ENCODE results near the gene ST8SIA4. TPM values are rescaled to one million over a fixed set of nuclear protein-coding genes. Genes with fewer than 3 reads are reported as not detected.

ST8SIA4 gene
- total and polyA plus RNA-seq, 3 experiments from 2014 or later: 17.5 to 56.9 (median 53.5) TPM

- no peak for DNase-seq
- ChIA-PET CTCF (no interaction called here), POLR2A (interaction anchor here (1.8 kb wide), 1 partner anchor 123 kb away, joined by 4 read pairs; no protein-coding TSS in a partner anchor)
- H3K27me3 ChIP-seq (ENCODE audit: insufficient read depth, low read length, poor library complexity, severe bottlenecking): no peaks in the 10 kb centered on the region
- no peaks in the 10 kb centered on the region for H3K9me3 ChIP-seq (ENCODE audit: low read length)
- no peak overlapping the region for H3K4me3 Mint-ChIP-seq
- H3K4me1 ChIP-seq (ENCODE audit: insufficient read depth, low read length): peaks cover 15% of the 10 kb centered on the region
- no peaks in the 10 kb centered on the region for H3K36me3 Mint-ChIP-seq
- H3K4me3 ChIP-seq (ENCODE audit: low read length): no peak overlapping the region
- peak overlapping the region in 3 of 8 donors; percentile 8 to 41 (median 21) for H3K27ac Mint-ChIP-seq
- H3K4me1 Mint-ChIP-seq: peaks cover 25 to 33% (median 32%) of the 10 kb centered on the region in 3 donors
- H3K27me3 Mint-ChIP-seq: no peaks in the 10 kb centered on the region
- H3K9me3 Mint-ChIP-seq: no peaks in the 10 kb centered on the region
- no peak overlapping the region for H3K27ac ChIP-seq (ENCODE audit: low read depth, low read length)
- H3K36me3 ChIP-seq (ENCODE audit: insufficient read depth, low read length): no peaks in the 10 kb centered on the region
Measured at GRCh38 chr5:100777680-100778300, 125.3 kb downstream of the ST8SIA4 start.

- no peak overlapping the region for H3K27ac Mint-ChIP-seq
- Histone ChIP-seq H3K9me3 (ENCODE audit: low read length) (no peaks in the 10 kb centered on the region), H3K4me3 (ENCODE audit: low read length) (no peak overlapping the region), H3K4me1 (ENCODE audit: insufficient read depth, low read length) (peaks cover 15% of the 10 kb centered on the region), H3K27ac (ENCODE audit: low read depth, low read length) (no peak overlapping the region), H3K36me3 (ENCODE audit: insufficient read depth, low read length) (no peaks in the 10 kb centered on the region), H3K27me3 (ENCODE audit: insufficient read depth, low read length, poor library complexity, severe bottlenecking) (no peaks in the 10 kb centered on the region)
- H3K4me1 Mint-ChIP-seq: peaks cover 19 to 27% (median 26%) of the 10 kb centered on the region in 3 donors
- H3K4me3 Mint-ChIP-seq: no peak overlapping the region
- DNase-seq: no peak
- H3K27me3 Mint-ChIP-seq: no peaks in the 10 kb centered on the region
- no peaks in the 10 kb centered on the region for H3K36me3 Mint-ChIP-seq
- POLR2A ChIA-PET: no interaction called here
- CTCF ChIA-PET: interaction anchor here (1.3 kb wide), 1 partner anchor 126 kb away, joined by 3 read pairs; no protein-coding TSS in a partner anchor
- no peaks in the 10 kb centered on the region for H3K9me3 Mint-ChIP-seq
Measured at GRCh38 chr5:100775533-100775855, 127.6 kb downstream of the ST8SIA4 start.

- DNase-seq: no peak
- Histone ChIP-seq H3K27me3 (ENCODE audit: insufficient read depth, low read length, poor library complexity, severe bottlenecking) (no peaks in the 10 kb centered on the region), H3K9me3 (ENCODE audit: low read length) (no peaks in the 10 kb centered on the region), H3K4me3 (ENCODE audit: low read length) (no peak overlapping the region), H3K4me1 (ENCODE audit: insufficient read depth, low read length) (peaks cover 2% of the 10 kb centered on the region), H3K27ac (ENCODE audit: low read depth, low read length) (no peak overlapping the region), H3K36me3 (ENCODE audit: insufficient read depth, low read length) (no peaks in the 10 kb centered on the region)
- Mint-ChIP-seq H3K27ac (peak overlapping the region in 1 of 8 donors; percentile 63), H3K4me3 (no peak overlapping the region), H3K36me3 (peaks cover 0 to 4% (median 2%) of the 10 kb centered on the region in 3 donors), H3K4me1 (peaks cover 1 to 3% (median 3%) of the 10 kb centered on the region in 3 donors), H3K27me3 (no peaks in the 10 kb centered on the region), H3K9me3 (no peaks in the 10 kb centered on the region)
- ChIA-PET POLR2A (interaction anchor here (0.5 kb wide), 1 partner anchor 127 kb away, joined by 3 read pairs; no protein-coding TSS in a partner anchor), CTCF (interaction anchor here (0.8 kb wide), 1 partner anchor 45 kb away, joined by 3 read pairs; no protein-coding TSS in a partner anchor)
Measured at GRCh38 chr5:100772548-100772947, 130.5 kb downstream of the ST8SIA4 start.

GRCh38 chr5:100772006-100772405, 131.1 kb downstream of the ST8SIA4 start:
- POLR2A ChIA-PET: interaction anchor here (0.5 kb wide), 1 partner anchor 128 kb away, joined by 3 read pairs; no protein-coding TSS in a partner anchor
- H3K4me3 ChIP-seq (ENCODE audit: low read length): no peak overlapping the region
- no peaks in the 10 kb centered on the region for H3K9me3 ChIP-seq (ENCODE audit: low read length)
- peaks cover 0 to 4% (median 2%) of the 10 kb centered on the region in 3 donors for H3K36me3 Mint-ChIP-seq
- no peak overlapping the region for H3K27ac Mint-ChIP-seq
- no peaks in the 10 kb centered on the region for H3K4me1 Mint-ChIP-seq
- DNase-seq: no peak
- no peak overlapping the region for H3K27ac ChIP-seq (ENCODE audit: low read depth, low read length)
- no peaks in the 10 kb centered on the region for H3K9me3 Mint-ChIP-seq
- CTCF ChIA-PET: interaction anchor here (0.8 to 1.1 kb wide), 2 partner anchors 46 to 131 kb away, joined by 3 read pairs; partner anchors contain the start of gene ST8SIA4
- H3K4me3 Mint-ChIP-seq: no peak overlapping the region
- H3K27me3 Mint-ChIP-seq: no peaks in the 10 kb centered on the region
- H3K36me3 ChIP-seq (ENCODE audit: insufficient read depth, low read length): no peaks in the 10 kb centered on the region
- H3K27me3 ChIP-seq (ENCODE audit: insufficient read depth, low read length, poor library complexity, severe bottlenecking): no peaks in the 10 kb centered on the region
- H3K4me1 ChIP-seq (ENCODE audit: insufficient read depth, low read length): no peaks in the 10 kb centered on the region

GRCh38 chr5:100771181-100771580, 131.9 kb downstream of the ST8SIA4 start:
- ChIA-PET POLR2A (no interaction called here), CTCF (interaction anchor here (1.1 kb wide), 1 partner anchor 132 kb away, joined by 3 read pairs; the partner anchor contains the start of gene ST8SIA4)
- H3K27ac ChIP-seq (ENCODE audit: low read depth, low read length): no peak overlapping the region
- H3K4me1 Mint-ChIP-seq: no peaks in the 10 kb centered on the region
- H3K36me3 ChIP-seq (ENCODE audit: insufficient read depth, low read length): no peaks in the 10 kb centered on the region
- no peaks in the 10 kb centered on the region for H3K27me3 ChIP-seq (ENCODE audit: insufficient read depth, low read length, poor library complexity, severe bottlenecking)
- DNase-seq: no peak
- H3K27ac Mint-ChIP-seq: no peak overlapping the region
- H3K4me3 Mint-ChIP-seq: no peak overlapping the region
- H3K4me3 ChIP-seq (ENCODE audit: low read length): no peak overlapping the region
- no peaks in the 10 kb centered on the region for H3K4me1 ChIP-seq (ENCODE audit: insufficient read depth, low read length)
- peaks cover 0 to 4% (median 2%) of the 10 kb centered on the region in 3 donors for H3K36me3 Mint-ChIP-seq
- no peaks in the 10 kb centered on the region for H3K9me3 ChIP-seq (ENCODE audit: low read length)
- H3K27me3 Mint-ChIP-seq: no peaks in the 10 kb centered on the region
- H3K9me3 Mint-ChIP-seq: no peaks in the 10 kb centered on the region

- Histone ChIP-seq H3K4me3 (ENCODE audit: low read length) (no peak overlapping the region), H3K4me1 (ENCODE audit: insufficient read depth, low read length) (no peaks in the 10 kb centered on the region), H3K27me3 (ENCODE audit: insufficient read depth, low read length, poor library complexity, severe bottlenecking) (no peaks in the 10 kb centered on the region), H3K9me3 (ENCODE audit: low read length) (no peaks in the 10 kb centered on the region), H3K36me3 (ENCODE audit: insufficient read depth, low read length) (no peaks in the 10 kb centered on the region), H3K27ac (ENCODE audit: low read depth, low read length) (no peak overlapping the region)
- DNase-seq: no peak
- CTCF ChIA-PET: no interaction called here
- H3K4me1 Mint-ChIP-seq: no peaks in the 10 kb centered on the region
- no peak overlapping the region for H3K27ac Mint-ChIP-seq
- H3K36me3 Mint-ChIP-seq: peaks cover 0 to 4% (median 2%) of the 10 kb centered on the region in 3 donors
- H3K4me3 Mint-ChIP-seq: no peak overlapping the region
- H3K9me3 Mint-ChIP-seq: no peaks in the 10 kb centered on the region
- POLR2A ChIA-PET: no interaction called here
- peaks cover 0 to 6% of the 10 kb centered on the region in 2 donors for H3K27me3 Mint-ChIP-seq
Measured at GRCh38 chr5:100768221-100768620, 134.9 kb downstream of the ST8SIA4 start.

- H3K4me1 Mint-ChIP-seq: no peaks in the 10 kb centered on the region
- H3K27ac Mint-ChIP-seq: no peak overlapping the region
- H3K36me3 Mint-ChIP-seq: no peaks in the 10 kb centered on the region
- no peak for DNase-seq
- Histone ChIP-seq H3K36me3 (ENCODE audit: insufficient read depth, low read length) (no peaks in the 10 kb centered on the region), H3K4me3 (ENCODE audit: low read length) (no peak overlapping the region), H3K27me3 (ENCODE audit: insufficient read depth, low read length, poor library complexity, severe bottlenecking) (no peaks in the 10 kb centered on the region), H3K4me1 (ENCODE audit: insufficient read depth, low read length) (no peaks in the 10 kb centered on the region), H3K9me3 (ENCODE audit: low read length) (no peaks in the 10 kb centered on the region), H3K27ac (ENCODE audit: low read depth, low read length) (no peak overlapping the region)
- POLR2A ChIA-PET: no interaction called here
- H3K4me3 Mint-ChIP-seq: no peak overlapping the region
- CTCF ChIA-PET: no interaction called here
- H3K27me3 Mint-ChIP-seq: peaks cover 0 to 8% of the 10 kb centered on the region in 2 donors
- no peaks in the 10 kb centered on the region for H3K9me3 Mint-ChIP-seq
Measured at GRCh38 chr5:100762995-100763394, 140.1 kb downstream of the ST8SIA4 start.

- ChIA-PET CTCF (no interaction called here), POLR2A (no interaction called here)
- DNase-seq: no peak
- H3K27me3 Mint-ChIP-seq: peaks cover 0 to 8% of the 10 kb centered on the region in 2 donors
- no peak overlapping the region for H3K27ac Mint-ChIP-seq
- H3K9me3 Mint-ChIP-seq: no peaks in the 10 kb centered on the region
- Histone ChIP-seq H3K27me3 (ENCODE audit: insufficient read depth, low read length, poor library complexity, severe bottlenecking) (no peaks in the 10 kb centered on the region), H3K36me3 (ENCODE audit: insufficient read depth, low read length) (no peaks in the 10 kb centered on the region), H3K9me3 (ENCODE audit: low read length) (no peaks in the 10 kb centered on the region), H3K4me1 (ENCODE audit: insufficient read depth, low read length) (no peaks in the 10 kb centered on the region), H3K27ac (ENCODE audit: low read depth, low read length) (no peak overlapping the region), H3K4me3 (ENCODE audit: low read length) (no peak overlapping the region)
- H3K36me3 Mint-ChIP-seq: no peaks in the 10 kb centered on the region
- H3K4me1 Mint-ChIP-seq: no peaks in the 10 kb centered on the region
- no peak overlapping the region for H3K4me3 Mint-ChIP-seq
Measured at GRCh38 chr5:100762108-100762507, 141.0 kb downstream of the ST8SIA4 start.
